GM10847 (cell line): ENCODE measurements around the gene CBFA2T3.

Source experiments
- POLR2A ChIP-seq: IDR thresholded peaks from 2 replicates; pipeline ENCODE4 v1.6.1; 2011; ENCODE audit not compliant: insufficient read length; ENCODE audit errors: extremely low read depth

CBFA2T3 gene

DNA sequence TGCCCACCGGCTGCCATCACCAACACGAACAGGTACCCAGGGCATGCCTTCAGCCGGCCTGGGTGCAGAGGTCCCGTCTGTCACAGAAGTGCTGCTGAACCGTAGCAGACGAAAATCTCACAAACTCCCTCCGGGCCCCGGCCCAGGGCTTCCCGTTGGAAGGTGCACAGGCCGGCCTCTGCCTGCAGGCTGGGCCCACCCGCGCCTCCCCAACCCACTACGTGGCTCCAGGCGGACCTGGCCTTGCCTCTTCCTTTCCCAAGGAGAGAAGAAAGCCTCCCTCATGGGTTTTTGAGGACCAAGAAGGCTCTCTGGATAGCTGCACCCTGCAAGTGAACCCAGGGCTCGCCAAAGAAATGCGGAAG lies 65.1 kb downstream of the CBFA2T3 start:
- no peak for TF ChIP-seq POLR2A

DNA sequence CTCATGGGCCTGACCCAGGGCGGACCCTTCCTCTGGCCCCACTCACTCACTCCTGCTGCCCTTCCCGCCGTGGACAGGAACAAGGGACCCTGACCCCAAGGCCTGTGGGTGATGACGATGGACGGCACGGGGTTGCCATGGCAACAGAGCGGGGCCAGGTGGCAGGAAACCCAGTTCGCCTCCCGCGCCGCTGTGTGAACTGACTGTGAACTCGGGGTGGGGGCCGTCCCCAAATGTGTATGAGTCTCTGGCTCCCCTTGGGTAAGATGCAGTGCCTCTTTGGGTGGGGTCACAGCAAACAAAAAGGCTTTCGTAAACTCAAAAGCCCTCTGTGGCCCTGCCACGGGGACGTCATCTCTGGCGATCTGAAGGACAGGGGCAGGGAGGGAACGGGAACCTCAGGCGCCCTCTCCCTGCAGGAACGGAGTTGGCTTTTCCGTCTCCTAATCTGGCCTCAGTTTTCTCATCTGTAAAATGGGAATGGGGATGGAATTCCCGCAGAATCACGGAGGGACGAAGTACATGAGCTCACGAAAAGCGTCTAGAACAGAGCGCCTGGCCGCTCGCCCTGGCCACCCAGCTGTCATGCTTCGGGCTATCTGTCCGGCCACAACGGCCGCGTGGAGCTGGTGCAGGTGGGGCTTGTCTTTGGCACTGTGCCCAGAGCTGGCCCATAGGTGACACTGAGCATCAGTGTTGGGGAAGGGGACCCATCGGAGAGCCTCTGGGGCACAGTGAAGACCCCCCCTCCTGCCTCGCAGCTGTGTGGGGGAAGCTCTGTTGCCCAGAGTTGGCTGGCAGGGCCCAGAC lies 65.7 kb downstream of the CBFA2T3 start:
- no peak for TF ChIP-seq POLR2A

DNA sequence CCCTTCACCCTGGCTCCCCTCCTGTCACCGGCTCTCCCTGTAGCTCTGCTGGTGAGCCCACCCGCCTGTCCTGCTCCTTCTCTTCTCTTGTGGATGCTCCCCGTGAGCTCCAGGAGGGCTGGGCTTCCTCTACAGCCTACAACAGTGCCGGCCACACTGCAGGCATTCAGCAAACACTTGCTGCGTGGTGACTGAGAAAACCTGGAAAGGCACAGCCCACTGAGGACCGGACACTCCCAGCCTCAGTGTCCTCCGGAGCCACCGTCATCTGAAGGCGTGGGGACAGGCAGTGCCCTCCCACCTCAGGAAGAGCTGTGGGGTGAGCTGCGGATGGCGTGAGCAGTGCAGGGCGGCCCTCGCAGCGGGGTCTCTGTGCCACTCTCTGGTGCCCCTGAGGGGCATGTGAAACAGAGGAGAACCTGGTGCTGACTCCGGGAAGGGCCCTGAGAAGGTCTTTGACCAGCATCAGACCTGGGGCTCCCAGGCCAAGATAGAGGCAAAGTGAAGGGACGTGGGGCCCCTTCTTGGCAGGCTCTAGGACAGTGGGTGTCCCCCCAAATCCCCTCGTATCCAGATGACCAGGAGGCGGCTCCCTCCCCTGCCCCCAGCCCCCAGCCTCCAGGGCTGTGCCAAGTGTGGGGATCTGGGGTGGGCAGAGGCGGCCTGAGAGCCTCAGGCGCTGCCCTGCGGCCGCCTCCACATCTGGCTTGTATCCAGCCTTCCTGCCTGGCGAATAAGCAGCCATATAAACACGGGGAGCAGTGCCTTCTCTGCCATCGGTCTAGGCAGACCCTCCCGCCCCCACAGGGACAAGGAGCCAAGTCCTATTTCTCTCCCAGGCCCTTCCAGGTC lies 66.5 kb downstream of the CBFA2T3 start:
- TF ChIP-seq POLR2A = no peak

DNA sequence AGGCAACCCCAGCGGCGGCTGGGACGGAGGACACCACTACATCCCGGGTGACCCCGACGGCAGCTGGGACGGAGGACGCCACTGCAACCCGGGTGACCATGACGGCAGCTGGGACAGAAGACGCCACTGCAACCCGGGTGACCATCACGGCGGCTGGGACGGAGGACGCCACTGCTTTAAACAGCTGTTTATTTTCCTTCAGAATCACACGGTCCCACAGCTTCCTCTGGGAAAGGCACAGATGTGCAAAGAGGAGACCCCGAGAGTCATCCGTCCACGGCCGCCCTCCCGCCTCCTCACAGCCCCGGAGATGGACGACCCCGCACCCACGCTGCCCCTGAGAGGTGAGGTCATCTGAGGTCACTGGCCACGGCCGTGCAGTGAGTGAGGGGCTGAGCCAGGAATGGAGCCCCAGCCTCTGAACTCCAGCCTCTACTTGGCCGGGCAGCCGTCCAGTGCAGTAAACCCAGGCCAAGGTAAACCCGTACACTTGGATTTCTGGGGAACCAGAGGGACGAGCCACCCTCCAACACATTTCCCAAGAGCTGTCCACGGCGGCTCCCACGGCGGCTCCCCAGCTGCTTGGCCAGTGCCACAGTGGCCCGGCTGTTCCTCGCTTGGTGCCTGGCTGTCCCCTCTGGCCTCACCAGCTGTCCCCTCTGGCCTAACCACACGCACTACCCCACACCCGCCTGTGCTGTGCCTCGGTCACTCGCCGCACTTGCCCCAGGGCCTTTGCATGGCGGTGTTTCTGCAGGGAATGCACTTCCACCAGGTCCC lies 67.4 kb downstream of the CBFA2T3 start:
- TF ChIP-seq POLR2A = no peak

DNA sequence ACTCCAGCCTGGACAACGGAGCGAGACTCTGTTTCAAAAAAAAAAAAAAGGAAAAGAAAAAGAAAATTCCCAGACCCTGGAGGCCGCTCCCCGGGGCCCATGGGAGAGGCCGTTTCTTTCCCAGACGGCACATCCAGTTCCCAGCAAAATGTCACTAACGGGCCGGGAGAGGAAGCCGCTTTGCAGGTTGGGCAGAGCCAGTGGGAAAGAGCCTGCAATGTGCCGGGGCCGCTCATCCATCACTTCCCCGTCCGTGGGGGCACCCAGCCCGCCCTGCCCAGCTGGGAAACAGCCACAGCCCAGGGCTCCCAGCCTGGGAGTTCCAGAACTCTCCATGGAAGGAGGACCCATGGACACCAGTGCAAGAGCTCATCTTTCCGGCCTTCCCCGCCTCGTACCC lies 68.7 kb downstream of the CBFA2T3 start:
- no peak for TF ChIP-seq POLR2A

DNA sequence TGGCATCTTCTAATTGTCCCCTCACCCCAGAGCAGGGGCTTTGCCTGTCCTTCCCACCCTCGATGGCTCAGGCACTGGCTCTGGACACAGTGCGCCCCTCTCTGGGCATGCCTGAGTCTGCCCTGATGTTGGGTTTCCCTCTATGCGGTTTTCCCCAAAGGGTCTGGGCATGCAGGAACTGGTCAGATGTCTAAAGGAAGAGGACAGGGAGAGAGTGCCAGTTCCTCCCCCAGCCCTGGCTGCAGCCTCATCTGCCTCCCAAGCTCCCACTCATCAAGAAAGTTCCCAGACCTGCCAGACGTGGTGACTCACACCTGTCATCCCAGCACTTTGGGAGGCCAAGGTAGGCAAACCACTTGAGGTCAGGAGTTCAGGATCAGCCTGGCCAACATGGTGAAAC lies 69.2 kb downstream of the CBFA2T3 start:
- TF ChIP-seq POLR2A = no peak

DNA sequence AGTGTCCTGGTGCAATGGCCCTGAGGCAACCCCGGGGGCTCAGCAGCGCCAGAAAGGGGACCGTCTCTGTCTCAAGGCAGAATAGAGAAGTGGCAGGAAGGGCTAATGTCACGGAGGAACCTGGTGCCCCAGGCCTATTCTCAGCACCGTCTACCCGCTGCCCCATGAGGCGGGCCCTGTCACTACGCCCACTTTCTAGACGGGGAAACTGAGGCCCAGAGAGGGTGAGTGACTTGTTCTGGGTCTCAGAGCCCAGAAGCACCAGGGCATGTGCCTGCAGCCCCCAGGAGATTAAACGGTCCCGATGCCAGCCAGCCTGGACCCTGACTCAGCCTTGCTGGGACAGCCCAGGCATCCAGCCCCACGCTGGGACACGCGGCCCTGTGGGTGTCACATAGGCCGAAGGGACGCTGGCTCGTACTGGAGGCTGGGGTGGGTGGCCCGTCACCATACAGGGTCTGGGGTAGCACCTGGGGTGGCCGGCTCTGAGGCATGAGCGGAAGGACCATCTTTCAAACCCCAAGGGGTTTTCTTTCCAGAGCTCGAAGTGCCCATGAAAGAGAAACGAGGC lies 70.4 kb downstream of the CBFA2T3 start:
- no peak for TF ChIP-seq POLR2A

DNA sequence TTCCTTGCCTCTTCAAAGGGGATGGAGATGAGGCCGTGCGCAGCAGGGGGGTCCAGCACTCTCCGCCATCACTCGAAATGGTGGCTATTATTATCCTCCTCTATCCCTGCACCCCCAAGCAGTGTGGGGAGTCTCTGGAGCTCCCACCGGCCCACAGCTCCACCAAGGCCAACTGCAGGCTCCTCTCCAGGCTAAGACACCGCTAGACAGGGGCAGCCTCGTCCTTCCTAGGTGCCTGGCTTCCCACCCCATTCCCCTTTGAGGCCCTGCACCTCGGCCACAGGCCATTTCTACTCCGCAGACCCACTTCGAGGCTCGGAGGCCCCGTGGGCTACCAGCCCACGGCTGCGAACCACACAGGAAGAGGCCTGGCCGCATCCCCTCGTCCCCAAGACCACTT lies 71.0 kb downstream of the CBFA2T3 start:
- TF ChIP-seq POLR2A = no peak

DNA sequence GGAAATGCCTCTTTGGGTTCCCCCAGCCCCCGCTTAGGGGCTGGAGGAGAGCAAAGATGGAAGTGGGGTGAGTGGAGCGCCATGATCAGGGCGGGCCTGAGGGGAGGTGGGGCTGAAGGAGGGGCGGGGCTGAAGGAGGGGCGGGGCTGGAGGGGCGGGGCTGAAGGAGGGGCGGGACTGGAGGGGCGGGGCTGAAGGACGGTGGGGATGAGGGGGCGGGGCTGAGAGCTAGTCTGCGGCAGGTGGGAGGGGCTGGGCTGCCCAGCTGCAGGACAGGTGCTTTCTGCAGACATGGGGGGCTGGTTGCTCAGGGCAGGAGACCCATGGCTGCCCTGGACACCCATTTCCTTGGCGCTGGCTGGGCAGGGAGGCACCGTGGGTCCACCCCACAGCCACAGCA lies 71.4 kb downstream of the CBFA2T3 start:
- TF ChIP-seq POLR2A = no peak

DNA sequence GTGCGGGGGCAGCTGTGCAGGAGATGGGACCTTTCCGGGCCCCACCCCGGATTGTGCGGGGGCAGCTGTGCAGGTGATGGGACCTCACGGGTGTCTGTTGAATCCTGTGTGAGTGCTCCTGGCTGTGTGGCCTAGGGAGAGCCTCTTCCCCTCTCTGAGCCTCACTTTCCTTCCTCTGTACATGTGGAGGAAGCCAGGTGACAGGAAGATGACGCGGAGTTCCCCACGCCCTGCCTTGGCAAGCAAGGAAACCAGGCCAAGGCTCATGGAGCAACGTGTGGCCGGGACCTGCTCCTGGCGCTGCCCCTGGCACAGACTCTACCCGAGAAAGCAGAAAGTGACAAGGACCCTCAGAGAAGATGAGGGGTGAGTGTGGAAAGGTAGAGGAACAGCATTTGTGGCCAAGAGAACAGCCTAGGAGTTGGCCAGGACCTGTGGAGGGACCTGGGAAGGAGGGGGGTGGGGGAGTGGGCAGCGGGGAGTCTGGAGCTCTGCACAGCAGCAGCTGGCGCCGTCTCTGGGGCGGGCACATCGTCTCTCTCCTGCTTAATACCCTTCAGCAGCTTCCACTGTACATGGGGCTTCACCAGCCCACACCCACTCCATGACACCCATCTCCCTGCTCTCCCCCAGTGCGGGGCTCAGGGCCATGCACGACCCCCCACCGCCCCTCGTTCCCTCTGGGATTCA lies 72.2 kb downstream of the CBFA2T3 start:
- no peak for TF ChIP-seq POLR2A

DNA sequence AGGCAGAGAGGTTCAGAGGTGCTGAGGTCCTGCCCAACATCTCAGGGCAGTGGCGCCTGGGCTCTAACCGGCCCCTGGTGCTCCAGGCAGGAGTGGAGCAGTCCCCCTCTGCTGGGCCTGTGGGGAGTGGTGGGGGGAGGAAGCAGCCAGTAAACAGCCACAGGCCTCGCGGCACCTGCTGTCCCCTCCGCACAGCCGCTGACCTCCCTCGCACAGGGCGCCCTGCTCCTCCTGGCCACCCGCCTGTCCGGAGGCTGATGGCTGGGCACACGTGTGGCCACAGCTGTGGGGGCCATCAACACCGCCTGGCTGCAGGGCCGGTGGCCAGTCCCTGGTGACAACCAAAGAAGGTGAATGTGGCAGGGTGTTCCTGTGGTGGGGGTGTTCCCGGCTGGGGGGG lies 73.7 kb downstream of the CBFA2T3 start:
- no peak for TF ChIP-seq POLR2A

DNA sequence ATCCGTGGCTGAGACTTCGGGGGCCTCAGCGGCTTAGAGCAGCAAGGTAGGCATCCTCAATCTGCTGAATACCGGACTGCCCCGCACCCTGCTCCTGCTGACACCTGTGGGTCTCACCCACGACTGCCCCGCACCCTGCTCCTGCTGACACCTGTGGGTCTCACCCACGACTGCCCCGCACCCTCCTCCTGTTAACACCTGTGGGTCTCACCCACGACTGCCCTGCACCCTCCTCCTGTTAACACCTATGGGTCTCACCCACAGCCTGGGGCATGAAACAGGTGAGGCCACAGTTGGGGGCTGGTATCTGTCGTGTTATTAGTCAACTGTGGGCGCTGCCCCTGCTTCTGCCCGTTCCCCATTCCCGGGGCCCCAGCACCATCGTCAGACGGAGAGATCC lies 74.3 kb downstream of the CBFA2T3 start:
- no peak for TF ChIP-seq POLR2A

DNA sequence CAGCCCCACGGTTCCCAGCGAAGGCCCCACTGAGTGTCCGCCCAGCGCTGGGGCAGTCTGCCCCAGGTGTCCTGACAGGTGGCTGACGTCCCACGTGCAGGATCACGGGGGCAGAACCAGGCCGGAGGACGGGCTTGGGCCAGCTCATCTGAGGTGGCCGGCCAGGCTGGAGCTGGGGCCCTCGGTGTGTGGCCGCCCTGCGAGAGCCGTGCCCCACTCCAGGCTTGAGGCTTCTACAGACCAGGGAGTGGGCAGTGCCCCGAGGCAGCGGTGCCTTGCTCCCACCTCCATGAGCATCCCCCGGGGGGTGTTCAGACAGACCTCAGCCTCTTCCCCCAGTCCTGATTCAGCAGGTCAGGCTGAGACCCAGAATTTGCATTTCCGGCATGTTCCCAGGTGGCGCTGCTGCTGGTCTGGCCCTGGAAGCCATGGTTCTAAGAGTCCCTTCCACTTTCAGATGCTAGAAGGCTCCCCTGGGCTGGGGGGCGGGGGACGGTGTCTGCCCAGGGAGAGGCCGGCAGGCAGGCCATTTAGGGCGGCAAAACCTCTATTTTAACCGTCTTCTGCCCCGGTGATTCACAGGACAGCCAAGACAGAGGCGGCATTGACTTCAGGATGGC lies 75.2 kb downstream of the CBFA2T3 start:
- TF ChIP-seq POLR2A = no peak

DNA sequence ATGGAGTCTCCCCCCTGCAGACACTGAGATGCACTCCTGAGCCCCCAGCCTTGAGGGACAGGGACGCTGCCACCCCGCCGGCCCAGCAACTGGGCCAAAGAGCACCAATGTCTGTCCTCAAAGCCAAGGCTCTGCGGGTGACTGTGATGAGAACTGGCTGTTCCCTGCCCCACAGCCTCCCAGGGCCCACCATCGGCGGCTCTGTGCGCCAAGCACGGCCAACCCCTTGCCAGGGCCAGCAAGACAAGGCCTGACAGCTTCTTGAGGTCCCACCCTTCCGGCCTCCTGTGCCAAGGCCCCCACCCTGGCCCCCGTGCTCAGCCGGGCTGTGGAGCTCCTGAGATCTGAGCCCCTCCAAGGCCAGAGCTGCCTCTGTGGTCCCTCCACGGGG lies 76.3 kb downstream of the CBFA2T3 start:
- no peak for TF ChIP-seq POLR2A
